Urinary bladder (tissue), 4 donors: ENCODE data around the gene WDR20. TPM values are rescaled to one million over a fixed set of nuclear protein-coding genes. Genes with fewer than 3 reads are reported as not detected.
"Not testable (repeated sequence)": the region's sequence is repeated elsewhere in the genome, so short reads cannot be mapped to it uniquely, and the experiment has no call there.

Source experiments
- DNase-seq: peaks from one replicate; pipeline ENCODE4 v3.0.0-alpha.2; 2015; ENCODE audit errors: extremely low spot score
- H3K27ac ChIP-seq: one replicate; pipeline ENCODE4 v1.5.1; 2013; ENCODE audit warnings: low read depth, mild to moderate bottlenecking, moderate library complexity
- H3K36me3 ChIP-seq: one replicate; pipeline ENCODE4 v1.6.1; 2013; ENCODE audit warnings: mild to moderate bottlenecking, moderate library complexity; ENCODE audit not compliant: insufficient read depth
- H3K4me1 ChIP-seq: one replicate; pipeline ENCODE4 v1.6.1; 2013; ENCODE audit warnings: mild to moderate bottlenecking, moderate library complexity; ENCODE audit not compliant: insufficient read depth
- H3K4me3 ChIP-seq: one replicate; pipeline ENCODE4 v1.5.1; 2013; ENCODE audit warnings: low read depth, low read length
- WGBS: extraction: QIAGEN DNeasy Blood & Tissue Kit; methylation state at CpG from one replicate; pipeline ENCODE4 v1.1.7; 2013; 5-methylcytosine and 5-hydroxymethylcytosine counted together
- polyA plus RNA-seq: library from polyadenylated mRNA; stranded (reverse); fragments of 200-250 nt; gene quantifications from one replicate; pipeline ENCODE4 v1.2.3, GENCODE V29; 2013
- total RNA-seq: library from RNA; depleted of rRNA; stranded (reverse); fragments of >200 nt; gene quantifications from one replicate; pipeline ENCODE4 v1.2.3, GENCODE V29; 2014
- donor health status: healthy with polysubstance abuse.
- donor health status: healthy.

The WDR20 gene
- total and polyA plus RNA-seq, 2 donors: 15.6 to 27.0 TPM

DNA sequence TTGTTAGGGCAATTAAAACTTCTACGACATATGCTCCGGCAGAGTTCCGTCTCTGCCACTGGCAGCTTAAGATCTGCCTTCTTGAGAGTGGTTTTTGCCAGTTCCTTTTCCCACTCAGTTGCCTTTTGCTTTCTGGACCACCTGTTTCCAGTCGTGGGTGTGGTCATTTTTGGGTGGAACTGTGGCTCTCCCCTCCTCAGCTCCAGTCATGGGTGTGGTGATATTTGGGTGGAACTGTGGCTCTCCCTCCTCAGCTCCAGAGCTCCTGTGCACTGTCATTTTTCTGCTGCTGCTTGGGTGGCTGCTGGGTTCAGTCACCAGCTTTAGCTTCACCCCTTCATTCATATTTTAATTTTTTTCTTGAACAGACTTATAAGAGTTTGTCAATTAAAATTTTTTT, 25.3 kb downstream of the WDR20 start:
- no peak for DNase-seq
- 83% methylated on average over 4 of the region's 4 CpGs for WGBS

DNA sequence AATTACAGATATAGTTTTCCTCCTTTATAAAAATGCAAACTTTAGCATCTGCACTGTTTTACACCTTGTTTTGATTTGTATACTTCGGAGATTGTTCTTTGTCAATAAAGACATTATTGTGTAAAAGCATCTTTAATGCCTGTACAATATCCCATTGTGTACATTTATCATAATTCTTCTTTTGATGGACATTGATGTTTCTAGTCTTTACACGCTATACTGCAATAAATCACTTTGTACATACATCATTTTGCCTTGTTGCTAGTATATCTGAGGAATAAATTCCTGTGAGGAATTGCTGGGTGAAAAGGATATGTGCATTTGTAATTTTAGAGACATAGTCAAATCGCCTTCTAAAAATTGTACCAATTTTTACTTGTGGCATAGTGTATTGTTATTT, 30.4 kb downstream of the WDR20 start:
- Histone ChIP-seq H3K36me3 (no peaks in the 10 kb centered on the region), H3K4me3 (no peak overlapping the region), H3K27ac (no peak overlapping the region), H3K4me1 (no peaks in the 10 kb centered on the region)
- WGBS: 92% methylated on average over 3 of the region's 3 CpGs
- DNase-seq: no peak

More for the DNA sequence above, 25.3 kb downstream of the WDR20 start:
- Histone ChIP-seq H3K36me3 (no peaks in the 10 kb centered on the region), H3K4me3 (no peak overlapping the region), H3K27ac (no peak overlapping the region), H3K4me1 (no peaks in the 10 kb centered on the region)

DNA sequence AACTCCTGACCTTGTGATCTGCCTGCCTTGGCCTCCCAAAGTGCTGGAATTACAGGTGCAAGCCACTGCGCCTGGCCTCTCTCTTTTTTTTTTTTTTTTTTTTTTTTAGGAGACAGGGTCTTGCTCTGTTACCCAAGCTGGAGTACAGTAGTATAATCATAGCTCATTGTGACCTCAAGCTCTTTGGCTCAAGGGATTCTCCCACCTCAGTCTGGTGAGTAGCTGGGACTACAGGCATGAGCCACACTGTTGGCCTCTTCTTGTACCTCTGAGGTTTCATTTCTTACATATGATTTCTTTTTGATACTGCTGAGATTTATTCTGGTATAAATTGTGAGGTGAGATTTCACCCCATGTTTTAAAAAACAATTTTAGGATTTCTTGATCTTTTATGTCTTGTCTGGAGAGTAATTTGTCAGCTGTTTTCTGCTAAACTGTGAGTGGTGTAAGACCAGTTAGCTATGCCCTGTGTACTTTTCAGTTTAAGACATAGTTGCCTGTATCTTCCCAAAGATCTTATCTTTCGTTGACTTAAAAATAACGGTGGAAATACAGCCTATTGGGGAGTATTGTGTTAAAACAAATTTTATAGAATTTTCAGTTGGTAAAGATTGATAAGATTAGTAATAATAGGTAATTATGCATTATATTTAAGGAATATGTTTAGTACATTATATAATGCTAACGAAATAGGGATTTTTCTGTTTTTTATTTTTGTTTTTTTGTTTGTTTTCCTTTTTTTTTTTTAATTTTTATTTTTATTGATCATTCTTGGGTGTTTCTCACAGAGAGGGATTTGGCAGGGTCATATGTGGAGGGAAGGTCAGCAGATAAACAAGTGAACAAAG, 31.7 kb downstream of the WDR20 start:
- no peak for DNase-seq
- no peak overlapping the region for H3K4me3 ChIP-seq
- no peaks in the 10 kb centered on the region for H3K4me1 ChIP-seq
- no peaks in the 10 kb centered on the region for H3K36me3 ChIP-seq
- WGBS: 71% methylated on average over 4 of the region's 4 CpGs
- no peak overlapping the region for H3K27ac ChIP-seq

DNA sequence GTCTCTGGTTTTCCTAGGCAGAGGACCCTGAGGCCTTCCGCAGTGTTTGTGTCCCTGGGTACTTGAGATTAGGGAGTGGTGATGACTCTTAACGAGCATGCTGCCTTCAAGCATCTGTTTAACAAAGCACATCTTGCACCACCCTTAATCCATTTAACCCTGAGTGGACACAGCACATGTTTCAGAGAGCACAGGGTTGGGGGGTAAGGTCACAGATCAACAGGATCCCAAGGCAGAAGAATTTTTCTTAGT, 32.2 kb downstream of the WDR20 start:
- not testable (repeated sequence) for H3K27ac ChIP-seq, H3K4me1 ChIP-seq, DNase-seq, H3K4me3 ChIP-seq, H3K36me3 ChIP-seq
- WGBS: 85% methylated on average over 1 of the region's 2 CpGs

DNA sequence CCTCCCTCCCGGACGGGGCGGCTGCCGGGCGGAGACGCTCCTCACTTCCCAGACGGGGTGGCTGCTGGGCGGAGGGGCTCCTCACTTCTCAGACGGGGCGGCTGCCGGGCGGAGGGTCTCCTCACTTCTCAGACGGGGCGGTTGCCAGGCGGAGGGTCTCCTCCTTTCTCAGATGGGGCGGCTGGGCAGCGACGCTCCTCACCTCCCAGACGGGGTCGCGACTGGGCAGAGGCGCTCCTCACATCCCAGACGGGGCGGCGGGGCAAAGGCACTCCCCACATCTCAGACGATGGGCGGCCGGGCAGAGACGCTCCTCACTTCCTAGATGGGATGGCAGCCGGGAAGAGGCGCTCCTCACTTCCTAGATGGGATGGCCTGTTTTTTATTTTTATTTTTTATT, 33.0 kb downstream of the WDR20 start:
- H3K27ac ChIP-seq, DNase-seq, H3K36me3 ChIP-seq, H3K4me1 ChIP-seq, H3K4me3 ChIP-seq: not testable (repeated sequence)
- WGBS: 98% methylated on average over 23 of the region's 31 CpGs

DNA sequence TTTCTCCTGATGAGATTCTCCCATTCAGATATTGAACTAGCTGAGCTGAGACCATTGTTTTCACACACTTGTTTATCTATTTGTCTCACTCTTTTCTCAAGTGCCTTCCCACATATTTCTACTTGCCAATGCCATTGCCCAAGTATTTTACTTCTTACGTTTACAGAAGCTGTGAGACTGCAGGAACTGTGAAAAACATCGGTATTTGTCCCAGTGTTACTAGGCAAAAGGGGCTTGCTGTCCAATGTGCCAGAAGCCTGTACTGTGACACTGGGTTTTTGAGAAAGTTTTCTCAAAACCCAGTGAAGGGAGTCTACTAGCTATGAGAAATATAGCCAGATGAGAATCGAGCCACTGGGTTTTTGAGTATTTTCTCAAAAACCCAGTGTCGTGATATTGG, 37.5 kb downstream of the WDR20 start:
- 84% methylated on average over 4 of the region's 4 CpGs for WGBS
- H3K4me1 ChIP-seq: no peaks in the 10 kb centered on the region
- no peaks in the 10 kb centered on the region for H3K36me3 ChIP-seq
- no peak overlapping the region for H3K27ac ChIP-seq
- no peak overlapping the region for H3K4me3 ChIP-seq
- no peak for DNase-seq

DNA sequence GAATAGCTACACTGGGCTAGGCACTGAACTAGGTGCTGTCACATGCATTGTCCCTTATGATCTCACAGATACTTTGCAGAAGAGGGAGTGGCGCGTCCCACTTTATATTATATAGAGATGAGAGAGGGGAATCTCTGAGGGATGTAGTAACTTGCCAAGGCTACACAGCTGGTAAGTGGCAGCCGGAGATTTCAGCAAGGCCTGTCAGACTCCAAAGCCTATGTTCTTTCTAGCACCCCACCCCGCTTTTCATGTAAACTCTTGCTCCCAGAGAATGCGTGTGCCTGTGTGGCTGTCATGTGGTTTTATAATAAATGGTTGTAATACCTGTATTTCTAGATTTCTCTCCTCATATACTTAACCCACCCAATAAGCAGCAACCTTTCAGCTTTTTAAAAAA, 39.1 kb downstream of the WDR20 start:
- no peak overlapping the region for H3K27ac ChIP-seq
- H3K36me3 ChIP-seq: no peaks in the 10 kb centered on the region
- no peak for DNase-seq
- H3K4me3 ChIP-seq: no peak overlapping the region
- 87% methylated on average over 5 of the region's 5 CpGs for WGBS
- H3K4me1 ChIP-seq: no peaks in the 10 kb centered on the region

DNA sequence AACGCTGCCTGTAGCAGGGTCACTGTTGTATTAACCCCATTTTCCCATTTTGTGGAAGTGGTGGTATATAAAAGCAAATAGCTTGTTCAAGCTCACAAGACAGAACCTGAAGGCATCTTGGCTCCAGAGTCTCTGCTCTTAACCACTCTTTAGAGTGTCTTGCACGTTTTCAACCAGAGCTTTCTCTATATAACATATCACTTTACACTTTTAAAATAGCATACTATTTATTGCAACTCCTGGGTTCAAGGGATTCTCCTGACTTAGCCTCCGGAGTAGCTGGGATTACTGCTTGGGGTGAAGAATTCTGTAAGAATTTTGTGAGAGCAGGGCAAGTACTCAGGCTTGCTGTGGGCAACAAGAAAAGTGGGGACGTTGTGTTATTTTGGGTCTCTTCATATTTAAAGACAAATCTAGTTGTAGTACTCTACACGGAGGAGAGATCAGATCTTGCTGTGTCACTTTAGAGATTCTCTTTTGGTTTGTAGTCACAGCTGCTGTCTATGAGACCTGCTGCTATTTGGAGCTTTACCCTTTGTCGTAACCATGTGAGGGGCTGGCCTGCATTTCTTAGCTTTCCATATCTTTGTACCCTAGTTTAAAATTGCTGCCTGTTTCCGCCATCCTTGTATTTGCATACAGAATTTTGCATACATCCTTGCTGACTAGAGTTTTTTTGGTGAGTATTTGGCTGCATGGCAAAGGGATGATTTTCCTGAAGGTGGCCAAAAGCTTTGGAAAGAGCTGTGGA, 40.7 kb downstream of the WDR20 start:
- H3K36me3 ChIP-seq: no peaks in the 10 kb centered on the region
- no peak overlapping the region for H3K27ac ChIP-seq

DNA sequence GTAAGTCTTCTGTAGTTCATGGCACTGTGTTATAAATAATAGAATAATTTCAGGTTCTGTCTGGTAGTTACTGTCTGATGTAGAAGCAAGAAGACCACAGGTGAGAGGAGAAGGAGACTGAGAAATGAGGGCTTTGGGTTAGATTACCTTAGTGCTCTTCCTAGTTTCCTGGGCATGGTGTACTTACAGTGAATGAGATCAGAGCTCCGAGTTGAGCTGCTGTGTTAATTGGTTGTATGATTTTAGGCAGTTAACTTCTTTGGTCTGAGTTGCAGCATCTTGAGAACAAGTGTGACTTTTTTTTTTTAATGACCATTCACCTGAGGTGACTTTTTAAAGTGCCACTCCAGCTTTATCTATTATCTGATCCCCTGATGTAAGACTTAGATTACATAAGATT, 41.5 kb downstream of the WDR20 start:
- H3K36me3 ChIP-seq: no peaks in the 10 kb centered on the region
- 77% methylated on average over 1 of the region's 1 CpG for WGBS
- H3K4me3 ChIP-seq: no peak overlapping the region
- no peak for DNase-seq
- H3K4me1 ChIP-seq: no peaks in the 10 kb centered on the region
- no peak overlapping the region for H3K27ac ChIP-seq

More for the DNA sequence above, 40.7 kb downstream of the WDR20 start:
- DNase-seq: no peak
- no peak overlapping the region for H3K4me3 ChIP-seq
- WGBS: 56% methylated on average over 7 of the region's 7 CpGs
- no peaks in the 10 kb centered on the region for H3K4me1 ChIP-seq

DNA sequence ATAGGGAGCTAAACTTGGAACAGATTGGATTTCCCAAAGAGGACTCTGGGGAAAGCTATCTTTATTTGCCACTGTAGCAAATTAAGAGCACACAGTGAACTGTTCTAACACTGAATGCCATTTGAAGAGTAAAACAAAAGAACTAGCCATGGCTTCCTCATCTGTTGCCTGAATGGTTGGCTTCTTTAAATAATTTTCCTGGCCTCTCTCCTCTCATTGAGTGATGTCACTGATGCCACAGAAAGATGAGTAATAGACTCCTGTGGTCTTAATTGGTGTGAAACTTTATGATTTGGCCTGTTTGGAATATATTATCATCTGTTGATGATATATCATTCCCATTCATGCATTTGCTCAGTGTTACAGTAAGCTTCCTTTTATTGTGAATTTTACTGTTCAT, 42.5 kb downstream of the WDR20 start:
- no peaks in the 10 kb centered on the region for H3K36me3 ChIP-seq
- no peak overlapping the region for H3K4me3 ChIP-seq
- H3K27ac ChIP-seq: no peak overlapping the region
- H3K4me1 ChIP-seq: no peaks in the 10 kb centered on the region
- DNase-seq: no peak

DNA sequence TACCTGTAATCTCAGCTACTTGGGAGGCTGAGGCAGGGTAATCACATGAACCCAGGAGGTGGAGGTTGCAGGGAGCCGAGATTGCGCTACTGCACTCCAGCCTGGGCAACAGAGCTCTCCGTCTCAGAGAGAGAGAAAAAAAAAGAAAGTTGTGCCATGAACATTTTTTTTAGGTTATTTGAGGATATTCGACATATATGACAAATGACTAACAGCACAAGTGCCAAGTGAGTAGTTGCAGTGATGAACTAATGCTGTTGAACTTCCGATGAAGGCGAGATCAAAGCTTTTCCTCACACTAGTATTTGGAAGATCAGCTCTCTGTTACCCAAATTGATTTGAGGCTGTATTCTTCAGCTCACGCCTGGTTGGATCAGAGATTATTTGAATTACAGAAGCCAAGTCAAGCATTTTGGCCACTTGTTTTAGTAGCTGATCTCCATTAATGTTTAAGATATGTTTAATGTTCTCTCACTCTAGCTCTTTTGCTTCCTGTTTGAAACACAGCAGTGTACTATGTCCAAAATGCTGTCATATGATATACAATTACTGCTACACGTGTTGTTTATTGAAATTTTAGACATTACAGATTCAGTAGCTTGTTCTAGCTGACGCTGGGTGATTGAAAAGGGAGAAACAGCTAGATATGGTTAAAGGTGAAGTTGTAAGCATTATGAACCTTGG, 43.4 kb downstream of the WDR20 start:
- no peaks in the 10 kb centered on the region for H3K4me1 ChIP-seq
- no peak for DNase-seq
- 76% methylated on average over 9 of the region's 9 CpGs for WGBS
- H3K27ac ChIP-seq: no peak overlapping the region
- no peak overlapping the region for H3K4me3 ChIP-seq
- no peaks in the 10 kb centered on the region for H3K36me3 ChIP-seq

DNA sequence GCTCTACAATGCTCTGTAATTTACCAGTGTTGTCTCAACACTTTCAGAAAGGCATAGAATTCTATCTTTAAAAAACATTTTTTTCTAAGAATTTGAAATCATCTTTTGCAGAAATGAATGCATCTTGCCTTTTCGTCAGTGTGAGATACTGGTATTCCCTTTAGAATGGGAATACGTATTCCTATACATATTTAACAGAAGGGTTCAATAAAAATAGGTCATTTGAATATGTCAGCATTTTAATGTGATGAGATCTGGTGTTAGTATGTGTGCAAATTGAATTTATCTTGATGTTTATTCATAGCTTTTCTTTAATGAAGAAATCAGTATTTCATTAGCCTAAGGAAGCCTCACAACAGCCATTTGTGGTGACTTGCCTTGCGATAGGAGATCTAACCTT, 44.2 kb downstream of the WDR20 start:
- 96% methylated on average over 3 of the region's 3 CpGs for WGBS
- H3K4me3 ChIP-seq: no peak overlapping the region
- H3K27ac ChIP-seq: no peak overlapping the region
- no peak for DNase-seq
- no peaks in the 10 kb centered on the region for H3K4me1 ChIP-seq
- H3K36me3 ChIP-seq: no peaks in the 10 kb centered on the region

DNA sequence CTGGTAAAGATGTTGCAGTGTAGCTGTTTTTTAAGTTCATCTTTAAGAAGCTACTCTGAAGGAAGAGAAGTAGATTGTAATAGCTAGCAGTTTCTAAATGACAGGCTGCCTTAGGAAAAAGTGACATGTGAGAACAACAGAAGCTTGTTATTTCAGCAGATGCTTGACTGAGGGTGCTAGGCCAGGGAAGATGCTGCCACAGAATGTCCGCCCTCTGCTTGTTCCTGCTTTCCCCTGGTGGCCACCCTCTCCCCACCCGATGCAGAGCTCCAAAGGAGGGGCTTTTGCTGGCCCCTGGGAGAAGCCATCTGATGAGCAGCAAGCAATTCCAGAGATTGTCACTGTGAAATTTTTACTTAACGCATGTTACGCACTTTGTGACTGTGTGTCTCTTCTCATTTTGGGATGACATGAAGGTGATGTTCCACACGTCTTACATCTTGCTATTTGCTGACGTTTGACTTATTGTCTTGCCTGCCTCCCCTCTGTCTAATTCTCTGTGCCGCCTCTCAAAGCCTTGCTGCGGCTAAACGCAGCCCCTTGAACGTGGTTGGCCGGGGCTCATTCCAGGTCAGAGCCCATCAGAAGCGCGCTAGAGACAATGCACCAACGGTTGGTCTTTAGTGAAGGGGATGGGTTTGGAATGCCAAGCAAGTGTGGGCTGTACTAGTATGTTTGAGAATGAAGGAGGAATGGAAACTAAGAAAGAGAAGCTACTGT, 44.8 kb downstream of the WDR20 start:
- Histone ChIP-seq H3K4me3 (no peak overlapping the region), H3K36me3 (no peaks in the 10 kb centered on the region), H3K27ac (no peak overlapping the region), H3K4me1 (no peaks in the 10 kb centered on the region)
- 86% methylated on average over 14 of the region's 14 CpGs for WGBS
- DNase-seq: no peak
